OCI-LY1 (cell line): Measurements from ENCODE around the gene RNF169.

Source experiments
- H2AFZ ChIP-seq: fragments of 200-600 bp; sonication (generic), shearing (Covaris generic); 2 replicates; pipeline ENCODE4 v1.6.0; 2014; ENCODE audit warnings: antibody characterized with exemption, mild to moderate bottlenecking, low read length
- H3F3A ChIP-seq: fragments of 200-600 bp; sonication (generic), shearing (Covaris generic); 2 replicates; pipeline ENCODE4 v1.6.0; 2014; ENCODE audit warnings: mild to moderate bottlenecking, antibody characterized with exemption, low read length, moderate library complexity; ENCODE audit not compliant: insufficient read depth
- H3K27ac ChIP-seq: fragments of 200-600 bp; sonication (generic); 2 replicates; pipeline ENCODE4 v1.5.1; 2014; ENCODE audit warnings: low read length, mixed run types, mild to moderate bottlenecking, low read depth; ENCODE audit not compliant: poor library complexity, severe bottlenecking
- H3K27me3 ChIP-seq: fragments of 200-600 bp; sonication (generic); 2 replicates; pipeline ENCODE4 v1.6.0; 2014; ENCODE audit warnings: antibody characterized with exemption, mild to moderate bottlenecking, low read length, moderate library complexity; ENCODE audit not compliant: insufficient read depth
- H3K36me3 ChIP-seq: fragments of 200-600 bp; sonication (generic); 2 replicates; pipeline ENCODE4 v1.6.1; 2014; ENCODE audit warnings: mild to moderate bottlenecking, antibody characterized with exemption, low read length, moderate library complexity, mixed read lengths; ENCODE audit not compliant: insufficient read depth
- H3K4me1 ChIP-seq: fragments of 200-600 bp; sonication (generic); 2 replicates; pipeline ENCODE4 v1.5.1; 2014; ENCODE audit warnings: mild to moderate bottlenecking, low read length, moderate library complexity; ENCODE audit not compliant: insufficient read depth, severe bottlenecking
- H3K4me2 ChIP-seq: fragments of 200-600 bp; sonication (generic), shearing (Covaris generic); 2 replicates; pipeline ENCODE4 v1.6.1; 2014; ENCODE audit warnings: low read length
- H3K4me3 ChIP-seq: fragments of 200-600 bp; sonication (generic); 2 replicates; pipeline ENCODE4 v1.5.1; 2014; ENCODE audit warnings: low read length, low read depth, mild to moderate bottlenecking, mixed read lengths; ENCODE audit not compliant: poor library complexity, severe bottlenecking
- H3K79me2 ChIP-seq: fragments of 200-600 bp; shearing (Covaris generic); 2 replicates; pipeline ENCODE4 v1.6.1; 2016; ENCODE audit warnings: mixed run types, low read length, mixed read lengths; ENCODE audit not compliant: insufficient read depth
- H3K9ac ChIP-seq: fragments of 200-600 bp; sonication (generic), shearing (Covaris generic); 2 replicates; pipeline ENCODE4 v1.6.1; 2014; ENCODE audit warnings: mild to moderate bottlenecking, low read length, mixed read lengths
- H3K9me2 ChIP-seq: fragments of 200-600 bp; sonication (generic), shearing (Covaris generic); 2 replicates; pipeline ENCODE4 v1.6.1; 2014; ENCODE audit warnings: low read depth, mild to moderate bottlenecking, low read length, mixed read lengths
- H3K9me3 ChIP-seq: fragments of 200-600 bp; shearing (Covaris generic); 2 replicates; pipeline ENCODE4 v1.6.1; 2014; ENCODE audit warnings: low read length, mixed read lengths
- H4K20me1 ChIP-seq: fragments of 200-600 bp; sonication (generic), shearing (Covaris generic); 2 replicates; pipeline ENCODE4 v1.6.0; 2016; ENCODE audit warnings: mild to moderate bottlenecking, low read length; ENCODE audit not compliant: insufficient read depth
- EZH2 ChIP-seq: fragments of 200-600 bp; sonication (generic), shearing (Covaris generic); IDR thresholded peaks from 2 replicates; pipeline ENCODE4 v1.8.0; 2017; ENCODE audit warnings: borderline replicate concordance, mixed run types, mild to moderate bottlenecking, antibody characterized with exemption, low read length, moderate library complexity, mixed read lengths
- TF ChIP-seq, protein P1 (sequence below): fragments of 200-600 bp; sonication (generic), shearing (Covaris generic); IDR thresholded peaks from 2 replicates; pipeline ENCODE4 v1.5.1; 2017; ENCODE audit warnings: mild to moderate bottlenecking, antibody characterized with exemption, low read length, moderate library complexity, mixed read lengths

RNF169 gene

DNA sequence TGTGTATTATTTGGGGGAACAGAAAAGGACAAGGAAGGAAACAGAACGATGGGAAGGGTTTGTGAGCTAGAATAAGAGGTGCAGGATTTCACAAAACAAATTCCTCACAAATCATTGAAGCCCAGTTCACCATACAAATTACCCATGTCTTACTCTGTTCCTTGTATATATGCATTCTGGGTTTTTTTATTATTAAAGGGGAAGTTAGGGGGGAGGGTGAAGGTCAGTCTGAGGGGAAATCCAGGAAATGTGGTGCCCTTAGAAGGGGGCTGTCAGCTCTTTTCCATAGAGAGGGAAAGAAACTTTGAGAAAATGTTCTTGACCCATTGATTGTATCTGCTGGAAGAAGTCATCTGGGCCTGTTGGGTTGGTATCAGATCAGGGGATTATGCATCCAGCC, 90.8 kb downstream of the RNF169 start:
- Histone ChIP-seq H3K4me3 (no peak overlapping the region), H4K20me1 (no peaks in the 10 kb centered on the region), H3F3A (no peaks in the 10 kb centered on the region), H3K9ac (no peak overlapping the region), H3K4me2 (no peak overlapping the region), H3K36me3 (peaks cover 88% of the 10 kb centered on the region), H3K27ac (no peak overlapping the region), H3K9me3 (no peaks in the 10 kb centered on the region), H2AFZ (no peak overlapping the region), H3K4me1 (no peaks in the 10 kb centered on the region), H3K27me3 (no peaks in the 10 kb centered on the region), H3K9me2 (no peaks in the 10 kb centered on the region), H3K79me2 (no peaks in the 10 kb centered on the region)
- no peak for TF ChIP-seq EZH2
- TF ChIP-seq, protein P1, sequence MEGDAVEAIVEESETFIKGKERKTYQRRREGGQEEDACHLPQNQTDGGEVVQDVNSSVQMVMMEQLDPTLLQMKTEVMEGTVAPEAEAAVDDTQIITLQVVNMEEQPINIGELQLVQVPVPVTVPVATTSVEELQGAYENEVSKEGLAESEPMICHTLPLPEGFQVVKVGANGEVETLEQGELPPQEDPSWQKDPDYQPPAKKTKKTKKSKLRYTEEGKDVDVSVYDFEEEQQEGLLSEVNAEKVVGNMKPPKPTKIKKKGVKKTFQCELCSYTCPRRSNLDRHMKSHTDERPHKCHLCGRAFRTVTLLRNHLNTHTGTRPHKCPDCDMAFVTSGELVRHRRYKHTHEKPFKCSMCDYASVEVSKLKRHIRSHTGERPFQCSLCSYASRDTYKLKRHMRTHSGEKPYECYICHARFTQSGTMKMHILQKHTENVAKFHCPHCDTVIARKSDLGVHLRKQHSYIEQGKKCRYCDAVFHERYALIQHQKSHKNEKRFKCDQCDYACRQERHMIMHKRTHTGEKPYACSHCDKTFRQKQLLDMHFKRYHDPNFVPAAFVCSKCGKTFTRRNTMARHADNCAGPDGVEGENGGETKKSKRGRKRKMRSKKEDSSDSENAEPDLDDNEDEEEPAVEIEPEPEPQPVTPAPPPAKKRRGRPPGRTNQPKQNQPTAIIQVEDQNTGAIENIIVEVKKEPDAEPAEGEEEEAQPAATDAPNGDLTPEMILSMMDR, result no peak

DNA sequence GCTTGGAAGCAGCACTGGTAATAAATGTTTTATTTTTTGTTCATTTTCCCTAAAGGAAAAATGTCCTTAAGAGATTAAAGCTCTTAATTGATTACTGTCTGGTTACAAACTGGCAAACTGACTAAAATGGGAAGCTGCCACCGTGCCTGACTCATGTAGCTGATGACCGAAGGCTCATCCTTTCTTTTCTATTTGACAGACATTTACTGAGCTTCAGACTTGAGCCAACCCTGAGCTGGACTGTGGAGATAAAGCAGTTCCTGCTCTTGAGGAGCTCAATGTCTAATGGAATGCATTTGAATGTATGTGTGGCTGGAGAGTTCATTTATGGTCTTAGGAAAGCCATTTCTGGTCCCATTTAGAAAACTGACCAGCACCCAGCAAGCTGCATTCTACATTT, 91.3 kb downstream of the RNF169 start:
- TF ChIP-seq EZH2, result no peak
- TF ChIP-seq, protein P1, result no peak
- Histone ChIP-seq H3K4me2 (no peak overlapping the region), H3K79me2 (no peaks in the 10 kb centered on the region), H3K9ac (no peak overlapping the region), H3K4me3 (no peak overlapping the region), H3K9me3 (no peaks in the 10 kb centered on the region), H3K27ac (no peak overlapping the region), H3K9me2 (no peaks in the 10 kb centered on the region), H3K27me3 (no peaks in the 10 kb centered on the region), H3K36me3 (peaks cover 88% of the 10 kb centered on the region), H4K20me1 (no peaks in the 10 kb centered on the region), H3F3A (no peaks in the 10 kb centered on the region), H3K4me1 (no peaks in the 10 kb centered on the region), H2AFZ (no peak overlapping the region)

DNA sequence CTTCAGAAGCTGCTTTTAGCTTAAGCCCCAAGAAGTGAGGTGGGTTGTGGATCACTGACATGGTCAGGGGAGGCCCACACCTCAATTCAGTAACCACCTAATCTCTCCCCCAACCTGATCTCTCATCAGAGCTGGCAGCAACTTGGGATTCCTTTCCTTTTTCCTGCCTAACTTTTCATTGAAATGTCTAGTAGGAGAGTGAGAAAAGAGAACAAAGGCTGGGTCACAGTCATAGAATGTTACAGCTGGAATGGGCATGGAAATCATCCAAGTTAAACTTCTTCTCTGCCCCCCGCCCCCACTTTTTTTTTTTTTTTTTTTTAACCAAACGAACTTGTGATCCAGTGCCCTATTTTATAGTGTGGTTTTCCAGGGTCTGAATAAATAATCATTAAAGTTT, 91.8 kb downstream of the RNF169 start:
- no peaks in the 10 kb centered on the region for H3K27me3 ChIP-seq
- H3F3A ChIP-seq, result no peaks in the 10 kb centered on the region
- no peaks in the 10 kb centered on the region for H3K79me2 ChIP-seq
- no peak overlapping the region for H2AFZ ChIP-seq
- no peak overlapping the region for H3K4me3 ChIP-seq
- no peak overlapping the region for H3K4me2 ChIP-seq
- no peaks in the 10 kb centered on the region for H3K4me1 ChIP-seq
- no peaks in the 10 kb centered on the region for H4K20me1 ChIP-seq
- no peak overlapping the region for H3K27ac ChIP-seq
- TF ChIP-seq EZH2, result no peak
- TF ChIP-seq, protein P1, result no peak
- H3K36me3 ChIP-seq, result peaks cover 88% of the 10 kb centered on the region
- no peaks in the 10 kb centered on the region for H3K9me2 ChIP-seq
- no peaks in the 10 kb centered on the region for H3K9me3 ChIP-seq
- H3K9ac ChIP-seq, result no peak overlapping the region
